Stimulated activated CD8-positive, alpha-beta memory T cell treated with anti-CD3 and anti-CD28 coated beads, Interleukin-4, amount 100 ng/mL, for 24 hours (primary cell): ENCODE data around the gene RTN4RL2.
A peak's percentile ranks its signal among the peaks of the same experiment; 100 is the strongest.
"Not testable (repeated sequence)": the region's sequence is repeated elsewhere in the genome, so short reads cannot be mapped to it uniquely, and the experiment has no call there.

ENCODE experiments used
- DNase-seq: peaks from one replicate; pipeline ENCODE4 v3.0.0-alpha.2; 2020; ENCODE audit warnings: low read depth

Gene RTN4RL2

DNA sequence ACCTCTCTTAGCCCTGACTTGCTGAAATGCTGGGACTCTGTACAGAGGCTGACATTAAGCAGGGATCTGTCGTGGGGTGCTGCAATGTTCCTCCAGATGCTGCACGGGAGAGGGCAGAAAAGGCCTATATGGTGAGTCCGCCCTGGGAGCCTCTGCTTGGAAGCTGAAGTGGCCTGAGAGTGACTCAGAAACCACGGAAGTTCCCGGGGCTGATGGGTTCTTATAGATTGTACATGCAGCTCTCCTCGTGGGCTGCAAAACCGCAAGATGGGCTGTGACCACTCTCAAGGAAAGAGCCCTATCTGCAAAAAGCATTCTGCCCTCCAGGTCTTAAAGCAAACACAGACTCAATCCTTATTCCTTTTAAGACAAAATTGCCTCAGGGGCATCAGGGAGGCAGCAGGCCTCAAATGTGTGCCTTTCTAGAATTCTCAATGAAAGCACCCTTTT, 27.6 kb upstream of the RTN4RL2 start:
- no peak for DNase-seq

DNA sequence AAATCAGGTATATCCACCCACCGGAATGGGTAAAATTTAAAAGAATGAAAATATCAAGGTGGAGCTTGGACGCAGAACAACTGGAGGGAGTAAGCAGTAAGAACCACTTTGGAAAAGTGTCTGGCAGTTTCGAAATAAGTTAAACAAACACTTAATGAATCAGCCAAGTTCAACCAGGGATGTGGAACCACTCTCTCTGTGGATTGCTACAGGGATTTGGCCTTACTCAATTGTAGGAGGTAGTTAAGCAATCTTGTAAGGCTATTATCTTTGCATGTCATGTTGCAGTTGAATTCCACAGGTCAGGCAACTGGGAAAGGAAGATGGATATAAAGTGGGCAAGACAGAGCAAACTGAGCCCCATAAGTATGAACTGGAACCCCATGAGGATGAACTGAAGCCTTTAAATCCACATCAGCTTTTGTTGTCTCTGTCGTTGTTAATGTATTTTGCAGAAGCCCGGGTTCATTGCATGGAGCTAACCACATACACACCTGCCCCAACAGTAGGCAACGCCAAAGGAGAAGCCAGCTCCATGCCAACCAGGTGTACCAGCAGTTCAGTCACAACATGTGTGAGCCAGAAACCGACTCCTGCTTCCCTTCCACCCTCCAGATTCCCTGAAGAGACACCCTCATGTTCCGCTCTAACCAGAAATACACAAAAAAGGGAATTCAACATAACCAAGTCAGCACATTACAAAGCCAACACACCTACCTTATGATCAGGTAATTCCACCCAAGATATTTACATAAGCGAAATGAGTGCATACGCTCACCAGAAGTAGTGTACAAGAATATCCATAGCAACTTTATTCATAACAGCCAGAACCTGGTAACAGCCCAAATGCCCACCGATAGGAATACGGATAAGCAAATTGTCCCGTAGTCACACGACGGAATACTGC, 25.4 kb upstream of the RTN4RL2 start:
- DNase-seq: no peak

DNA sequence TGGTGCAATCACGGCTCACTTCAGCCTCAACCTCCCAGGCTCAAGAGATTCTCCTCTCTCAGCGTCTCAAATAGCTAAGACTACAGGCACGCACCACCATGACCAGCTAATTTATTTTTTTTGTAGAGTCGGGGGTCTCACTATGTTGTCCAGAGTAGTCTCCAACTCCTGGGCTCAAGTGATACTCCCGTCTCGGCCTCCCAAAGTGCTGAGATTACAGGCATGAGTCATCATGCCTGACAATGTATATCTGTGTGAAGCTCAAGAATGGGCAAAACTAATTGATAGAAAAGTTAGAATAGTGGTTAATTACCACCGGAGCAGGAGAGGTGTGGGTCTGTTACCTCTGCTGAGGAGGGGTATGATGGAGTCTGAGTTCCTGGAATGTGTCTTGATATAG, 24.3 kb upstream of the RTN4RL2 start:
- DNase-seq: no peak

DNA sequence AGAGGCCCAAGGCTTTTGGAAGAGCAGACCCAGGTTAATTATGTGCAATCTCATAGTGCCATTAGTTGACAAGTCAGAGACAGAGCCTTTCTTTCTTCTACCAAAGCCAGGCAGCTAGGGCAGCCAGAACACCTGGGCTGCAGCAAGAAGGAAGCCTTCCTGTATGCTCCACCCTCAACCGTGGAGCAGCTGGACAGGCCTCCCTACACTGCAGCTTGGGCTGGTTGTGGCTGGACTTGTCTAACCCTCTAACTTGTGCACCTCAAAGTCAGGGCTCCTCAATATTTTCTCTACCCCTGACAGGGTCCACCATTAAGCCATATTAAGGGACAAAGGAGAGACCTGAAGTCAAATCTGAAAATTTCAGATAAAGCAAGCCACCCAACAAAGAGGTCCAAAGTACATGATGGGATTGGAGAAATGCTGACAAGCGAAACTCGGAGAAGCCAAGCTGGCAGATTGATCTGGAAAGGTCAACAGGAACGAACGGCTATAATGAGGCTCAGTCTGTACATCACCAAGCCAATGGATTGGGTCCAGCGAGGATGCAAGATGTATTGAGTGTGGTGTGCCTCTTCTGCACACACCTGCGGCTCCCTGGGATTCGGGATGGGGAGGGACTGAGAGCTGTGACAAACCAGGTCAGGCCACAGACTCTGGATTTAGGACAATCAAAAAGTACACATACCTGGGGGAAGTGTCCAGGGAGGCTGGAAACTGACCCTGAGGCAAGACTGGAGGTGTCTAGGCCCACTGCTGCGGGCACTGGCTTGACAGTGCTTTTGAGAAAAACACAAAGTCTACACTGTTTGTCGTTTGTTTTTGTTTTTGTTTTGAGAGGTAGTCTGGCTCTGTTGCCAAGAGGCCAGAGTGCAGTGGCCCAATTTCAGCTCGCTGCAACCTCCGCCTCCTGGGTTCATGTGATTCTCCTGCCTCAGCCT, 21.7 kb upstream of the RTN4RL2 start:
- DNase-seq: no peak

DNA sequence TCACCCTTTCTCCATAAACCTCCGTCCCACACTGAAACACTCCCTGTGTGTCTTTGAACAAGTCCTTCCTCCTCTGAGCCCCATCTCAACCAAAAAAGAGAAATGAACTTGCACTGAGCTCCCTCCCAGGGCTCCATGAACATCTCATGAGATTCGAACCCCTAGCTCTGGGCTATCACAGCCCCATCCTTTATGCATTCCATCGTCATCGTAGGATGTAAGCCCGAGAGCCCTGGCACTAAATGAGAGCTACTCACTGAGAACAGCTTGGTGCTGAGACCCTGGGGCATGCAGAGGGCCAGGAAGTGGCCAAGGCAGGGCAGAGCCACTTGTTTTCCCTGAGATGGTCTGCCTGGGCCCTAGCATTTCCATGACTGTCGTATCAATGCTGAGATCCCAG, 20.5 kb upstream of the RTN4RL2 start:
- no peak for DNase-seq

DNA sequence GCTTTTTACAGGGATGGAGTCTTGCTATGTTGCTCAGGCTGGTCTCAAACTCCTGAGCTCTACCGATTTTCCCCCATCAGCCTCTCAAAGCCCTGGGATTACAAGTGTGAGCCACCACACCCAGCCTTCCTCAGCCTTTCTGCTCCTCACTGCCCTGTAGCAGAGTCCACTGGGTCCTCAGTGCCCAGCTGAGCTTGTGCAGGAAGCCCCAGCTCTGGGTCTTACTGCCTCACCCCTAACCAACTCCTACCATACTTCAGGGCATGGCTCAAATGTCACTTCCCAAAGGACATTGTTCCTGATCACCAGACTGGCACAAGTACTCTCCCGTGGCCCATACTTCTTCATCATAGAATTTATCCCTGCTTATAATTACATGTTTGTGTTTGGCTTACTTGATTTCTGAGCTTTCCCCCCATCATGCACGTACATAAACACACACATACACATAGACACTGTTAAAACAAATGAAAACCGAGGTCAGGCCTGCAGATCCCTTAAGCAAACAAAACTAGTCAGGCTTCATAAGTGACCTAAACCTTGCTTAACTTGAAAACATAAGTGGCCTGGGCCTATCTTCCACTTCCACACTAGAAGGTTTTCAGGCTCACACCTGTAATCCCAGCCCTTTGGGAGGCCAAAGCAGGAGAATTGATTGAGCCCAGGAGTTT, 19.4 kb upstream of the RTN4RL2 start:
- DNase-seq: no peak

DNA sequence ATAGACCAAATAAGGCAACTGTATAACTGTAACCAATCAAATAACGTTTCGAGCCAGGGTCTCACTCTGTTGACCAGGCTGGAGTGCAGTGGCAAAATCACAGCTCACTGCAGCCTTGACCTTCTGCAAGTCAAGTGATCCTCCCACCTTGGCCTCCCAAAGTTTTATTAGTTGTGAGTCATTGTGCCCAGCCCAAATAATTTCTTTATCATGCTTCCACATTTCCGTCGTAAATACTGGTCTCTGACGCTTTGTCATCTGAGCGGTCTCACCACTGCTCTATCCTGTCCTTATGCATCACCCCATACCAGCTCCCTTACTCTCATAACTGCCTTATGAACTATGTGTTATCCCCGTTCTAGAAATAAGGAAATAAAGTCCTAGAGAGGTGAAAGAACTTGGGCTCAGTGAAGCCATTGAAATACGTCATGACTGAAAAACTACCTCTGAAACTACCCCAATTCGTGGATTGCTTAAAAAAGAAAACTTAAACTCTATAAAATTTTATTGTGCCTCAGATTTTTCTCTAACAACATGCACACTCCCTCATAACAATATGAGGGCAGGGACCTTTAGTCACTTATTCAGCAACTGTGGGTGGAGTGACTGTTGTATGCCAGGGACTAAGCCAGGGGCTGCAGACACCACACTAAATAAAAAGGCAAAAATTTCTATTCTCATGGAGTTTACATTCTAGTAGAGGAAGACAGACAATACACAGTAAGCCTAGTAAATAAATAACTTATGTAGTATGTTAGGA, 15.8 kb upstream of the RTN4RL2 start:
- no peak for DNase-seq

DNA sequence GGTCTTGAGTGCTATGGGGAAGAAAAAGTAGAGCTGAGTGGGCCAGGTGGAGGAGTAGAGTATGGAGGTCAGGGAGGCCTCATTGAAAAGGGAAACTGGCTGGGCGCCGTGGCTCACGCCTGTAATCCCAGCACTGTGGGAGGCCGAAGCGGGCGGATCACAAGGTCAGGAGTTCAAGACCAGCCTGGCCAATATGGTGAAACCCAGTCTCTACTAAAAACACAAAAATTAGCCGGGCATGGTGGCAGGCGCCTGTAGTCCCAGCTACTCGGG, 15.3 kb upstream of the RTN4RL2 start:
- DNase-seq: not testable (repeated sequence)

DNA sequence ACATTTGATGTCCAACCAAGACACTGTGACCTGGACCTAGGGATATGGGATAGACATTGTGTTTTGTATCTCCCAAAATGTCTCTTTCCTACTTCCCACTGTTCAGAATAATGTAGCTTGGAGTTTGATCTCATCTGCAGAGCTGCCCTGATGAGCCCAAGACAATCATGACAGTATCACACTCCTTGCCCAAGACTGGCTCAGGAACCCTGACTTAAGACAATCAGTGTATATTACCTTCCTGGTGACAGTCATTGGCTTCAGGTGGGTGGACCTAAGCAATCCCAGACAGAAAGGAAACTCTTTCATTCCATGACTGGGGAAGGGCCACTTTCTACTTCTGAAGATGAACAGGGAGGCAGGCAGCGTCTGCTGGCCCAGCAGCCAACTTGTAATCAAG, 14.3 kb upstream of the RTN4RL2 start:
- DNase-seq: no peak

DNA sequence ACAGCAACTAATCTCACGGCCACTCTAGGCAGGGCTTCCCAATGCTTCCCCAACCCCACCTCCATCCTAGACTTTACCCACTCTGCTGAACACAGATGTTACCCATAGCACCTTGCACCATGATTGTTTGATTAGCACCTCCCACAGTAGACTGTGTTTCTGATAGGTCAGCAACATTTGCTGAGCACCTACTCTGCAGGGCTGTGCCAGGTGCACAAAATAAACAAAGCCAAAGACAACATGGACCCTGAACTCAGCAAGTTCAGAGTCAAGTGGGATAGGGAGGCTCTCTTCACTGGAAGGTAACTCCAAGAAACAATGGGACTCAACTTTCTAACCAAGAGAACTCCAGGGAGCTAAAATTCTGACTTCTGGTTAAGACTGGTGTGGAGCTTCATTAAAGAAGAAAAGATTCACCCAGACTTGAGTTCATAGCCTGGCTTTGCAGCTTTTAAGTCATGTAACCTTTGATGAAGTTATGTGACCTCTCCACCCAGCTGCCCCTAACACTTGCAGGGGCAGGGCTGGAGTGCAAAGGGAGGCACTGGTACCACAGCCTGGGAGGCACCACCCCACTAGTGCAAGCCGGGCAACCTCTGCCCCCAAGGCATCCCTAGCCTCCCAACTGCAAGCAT, 6.7 kb upstream of the RTN4RL2 start:
- DNase-seq: no peak

DNA sequence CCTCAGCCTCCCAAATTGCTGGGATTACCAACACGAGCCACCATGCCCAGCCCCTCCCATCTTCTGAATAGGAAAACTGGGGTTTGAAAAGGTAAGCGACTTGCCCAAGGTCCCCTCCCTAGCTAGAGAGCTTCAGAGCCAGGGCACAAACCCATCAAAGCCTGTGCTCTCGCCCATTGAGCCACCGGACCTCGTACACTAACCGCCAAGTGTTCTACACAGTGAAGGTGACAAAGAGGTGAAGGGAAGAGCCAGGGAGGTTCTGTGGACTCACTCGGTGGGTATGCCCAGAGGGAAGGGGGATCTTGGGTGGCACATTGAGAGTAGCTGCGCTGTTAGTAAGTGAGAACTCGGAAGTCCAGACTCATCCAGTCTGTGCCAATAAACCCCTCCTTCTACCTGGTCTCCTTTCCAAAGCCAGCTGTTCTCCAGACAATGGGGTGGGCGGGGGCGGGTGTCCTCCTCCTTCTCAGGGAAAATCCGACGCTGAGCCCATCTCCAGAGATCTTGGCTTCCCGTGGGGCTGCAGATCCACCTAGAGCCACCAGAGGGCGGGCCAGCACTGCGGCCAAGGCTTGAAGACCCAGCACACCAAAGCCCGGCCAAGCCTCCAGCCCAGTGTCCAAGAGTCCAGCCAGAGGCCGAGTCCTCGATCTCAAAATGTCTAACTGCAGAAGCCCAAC, 3.2 kb upstream of the RTN4RL2 start:
- DNase-seq: peak; percentile 60

DNA sequence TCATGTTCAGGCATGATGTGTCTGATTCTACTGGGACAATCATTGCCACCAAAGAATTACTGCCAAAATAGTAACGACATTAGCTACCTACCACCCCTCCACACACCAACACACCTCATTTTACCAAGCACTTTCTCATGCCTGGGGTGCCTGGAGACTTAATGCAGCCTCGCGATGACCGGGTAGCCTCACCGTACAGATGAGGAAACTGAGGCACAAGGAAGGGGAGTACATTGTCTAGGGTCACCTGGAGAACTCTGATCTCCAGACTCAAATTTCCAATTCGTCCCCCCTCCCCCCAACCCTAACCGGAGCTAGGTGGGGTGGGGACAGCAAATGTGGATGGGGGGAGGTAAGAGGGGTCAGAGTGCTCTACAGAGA, 2.7 kb upstream of the RTN4RL2 start:
- DNase-seq: no peak

DNA sequence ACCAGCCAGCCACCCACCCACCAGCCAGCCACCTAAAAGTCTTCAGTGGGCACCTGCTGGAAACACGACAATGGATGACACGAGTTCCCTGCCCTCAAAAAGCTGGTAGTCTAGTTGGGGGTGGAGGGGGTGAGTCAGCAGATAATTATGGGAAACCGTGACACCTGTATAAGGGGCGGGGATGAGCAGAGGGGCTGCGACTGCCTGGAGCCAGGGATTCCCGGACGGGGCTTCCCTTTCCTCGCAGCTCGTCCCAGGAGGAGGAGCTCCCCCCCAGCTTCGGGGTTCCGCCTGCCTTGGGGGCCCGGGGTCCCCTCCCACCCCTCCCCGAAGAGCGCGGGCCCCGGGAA, 2.3 kb upstream of the RTN4RL2 start:
- no peak for DNase-seq

DNA sequence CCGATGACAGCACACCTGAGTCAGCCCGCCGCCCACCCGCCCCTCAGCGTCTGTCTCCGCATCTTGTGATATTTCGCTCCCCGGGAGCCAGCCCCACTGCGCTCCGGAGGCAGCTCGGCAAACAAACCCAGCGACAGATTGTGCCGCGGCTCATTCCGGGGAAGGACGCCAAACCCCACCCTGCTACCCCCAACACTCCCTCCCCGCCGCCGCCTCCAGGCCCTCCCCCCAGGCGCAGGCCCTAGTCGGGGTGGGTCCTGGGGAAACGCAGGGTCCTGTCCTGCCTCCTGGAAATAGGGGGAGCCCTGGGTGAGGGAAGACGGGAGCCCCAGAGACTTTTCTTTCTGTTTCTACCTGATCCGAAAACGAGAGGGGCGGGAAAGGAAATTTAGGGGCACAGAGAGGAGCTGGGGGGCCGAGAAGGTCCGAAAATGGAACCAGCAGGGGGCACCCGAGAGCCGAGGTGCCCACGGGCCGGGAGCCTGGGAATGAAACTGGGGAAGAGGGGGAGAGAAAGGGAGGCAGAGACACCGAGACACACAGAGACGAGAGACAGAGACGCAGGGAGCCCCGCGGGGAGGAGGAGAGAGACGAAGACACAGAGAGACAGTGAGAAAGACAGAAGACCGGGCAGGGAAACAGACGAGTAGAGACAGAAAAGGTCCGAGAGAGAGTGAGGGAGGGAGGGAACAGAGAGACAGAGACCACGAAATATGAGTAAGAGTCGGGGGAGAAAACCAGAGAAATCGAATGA, 1.7 kb upstream of the RTN4RL2 start:
- peak; percentile 35 for DNase-seq

DNA sequence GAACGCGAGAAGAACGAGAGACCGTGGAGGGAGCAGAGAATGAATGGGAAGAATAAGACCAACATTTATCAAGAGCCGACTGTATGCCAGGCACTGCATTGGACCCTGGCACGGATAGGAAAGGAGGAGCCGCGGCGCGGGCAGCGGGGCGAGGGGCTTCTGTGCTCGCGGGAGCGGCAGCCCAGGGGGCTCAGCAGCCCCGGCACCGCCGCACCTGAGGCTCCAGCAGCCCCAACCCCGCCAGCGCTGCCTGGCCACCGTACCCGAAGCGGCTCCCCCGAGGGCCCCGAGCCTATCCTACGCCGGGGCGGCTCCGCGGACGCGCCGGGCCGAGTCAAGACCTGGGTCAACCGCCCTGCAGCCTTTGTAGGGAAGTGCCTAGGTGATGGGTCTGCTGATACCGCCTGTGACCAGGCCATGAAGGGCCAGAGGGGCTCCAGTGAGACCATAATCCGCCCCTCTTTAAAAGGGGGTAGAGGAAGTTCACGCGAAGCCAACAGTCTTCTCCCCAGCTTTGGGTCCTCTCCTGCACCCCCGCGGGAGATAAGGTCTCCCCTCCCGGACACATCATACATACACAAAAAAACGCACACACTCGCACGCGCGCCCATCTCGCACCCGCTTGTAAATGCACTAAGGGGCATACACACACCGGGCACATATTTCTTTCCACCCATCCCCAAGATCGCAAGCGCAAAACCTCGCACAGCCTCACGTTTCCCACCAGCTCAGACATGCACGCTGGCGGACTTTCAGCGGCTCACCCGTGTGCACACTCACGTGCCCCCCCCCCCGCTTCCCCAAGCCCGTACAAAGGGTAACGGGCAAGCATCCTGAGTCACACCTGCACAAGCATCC, 935 bp upstream of the RTN4RL2 start:
- DNase-seq: no peak

DNA sequence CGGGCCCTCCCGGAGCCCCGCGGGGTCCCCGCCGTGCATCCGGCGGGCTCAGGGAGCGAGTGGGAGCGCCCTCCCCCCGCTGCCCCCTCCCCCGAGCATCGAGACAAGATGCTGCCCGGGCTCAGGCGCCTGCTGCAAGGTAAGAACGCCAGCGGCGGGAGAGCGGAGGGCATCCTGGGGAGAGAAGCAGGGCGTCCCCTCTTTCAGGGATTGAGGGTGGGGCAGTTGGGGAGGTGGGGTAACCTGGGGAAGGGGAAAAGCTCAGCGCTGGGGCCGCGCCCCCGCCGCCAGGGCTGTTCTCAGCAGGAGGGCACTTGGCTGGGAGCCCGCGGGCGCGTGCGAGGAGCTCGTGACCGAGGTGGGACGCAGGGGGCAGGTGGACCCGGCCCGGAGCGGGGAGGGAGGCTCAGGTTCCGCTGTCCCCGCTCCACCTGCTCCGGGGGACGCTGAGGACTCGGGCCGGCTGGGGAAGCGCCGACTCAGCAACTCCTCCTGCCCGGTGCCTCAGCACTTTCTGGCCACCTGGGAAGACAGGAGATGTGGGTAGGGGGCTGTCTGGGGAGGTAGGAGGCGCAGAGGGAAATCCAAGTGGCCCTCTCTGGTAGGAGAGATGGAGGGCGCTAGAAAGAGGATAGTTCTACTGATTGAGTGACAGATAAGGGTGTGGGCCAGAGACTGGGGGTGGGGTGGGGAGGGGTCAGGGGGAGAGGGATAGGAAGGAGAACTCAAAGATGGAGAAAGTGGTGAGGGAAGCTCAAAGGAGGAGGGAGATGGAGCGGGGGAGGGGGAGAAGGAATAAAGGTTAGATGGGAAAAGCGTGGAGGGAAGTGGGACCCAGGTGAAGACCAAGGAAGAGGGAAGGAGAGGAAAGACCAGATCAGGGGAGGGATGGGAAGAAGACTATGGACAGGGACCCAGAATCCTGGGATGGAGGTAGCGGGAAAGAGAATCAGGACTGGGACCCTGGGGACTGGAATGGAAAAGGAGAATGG, 726 bp downstream of the RTN4RL2 start:
- no peak for DNase-seq

DNA sequence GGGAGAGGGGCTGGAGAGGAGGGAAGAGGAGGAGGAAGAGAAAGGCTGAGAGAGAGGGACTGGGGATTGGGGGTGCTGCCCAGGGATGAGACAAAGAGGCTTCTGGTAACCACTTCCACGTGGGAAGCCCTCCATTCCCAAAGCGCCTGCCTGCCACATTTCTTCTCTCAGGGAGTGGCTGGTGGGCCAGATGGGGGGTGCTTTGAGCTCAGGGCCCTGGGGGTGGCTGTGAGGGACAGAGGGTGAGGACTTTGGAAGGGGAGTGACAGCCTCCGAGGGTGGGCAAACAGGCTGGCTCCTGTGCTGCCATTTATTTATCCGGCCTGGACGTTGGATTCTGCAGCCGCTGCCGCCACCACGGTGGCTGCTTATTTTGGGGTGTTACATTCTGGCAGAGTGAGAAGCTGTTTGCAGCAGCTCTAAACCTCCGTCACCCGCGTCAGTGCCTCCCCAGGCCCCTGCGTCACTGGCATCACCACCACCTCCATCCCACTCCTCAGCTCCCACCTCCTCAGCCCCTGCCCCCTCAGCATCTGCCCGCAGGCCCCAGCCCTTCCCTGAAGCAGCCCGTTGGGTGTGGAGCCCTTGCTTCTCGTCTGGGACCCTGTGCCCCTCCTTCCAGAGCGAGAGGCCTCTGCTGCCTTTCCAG, 1.6 kb downstream of the RTN4RL2 start:
- no peak for DNase-seq
